ENCODE measurements around the gene KCNQ1.

KCNQ1 gene

DNA sequence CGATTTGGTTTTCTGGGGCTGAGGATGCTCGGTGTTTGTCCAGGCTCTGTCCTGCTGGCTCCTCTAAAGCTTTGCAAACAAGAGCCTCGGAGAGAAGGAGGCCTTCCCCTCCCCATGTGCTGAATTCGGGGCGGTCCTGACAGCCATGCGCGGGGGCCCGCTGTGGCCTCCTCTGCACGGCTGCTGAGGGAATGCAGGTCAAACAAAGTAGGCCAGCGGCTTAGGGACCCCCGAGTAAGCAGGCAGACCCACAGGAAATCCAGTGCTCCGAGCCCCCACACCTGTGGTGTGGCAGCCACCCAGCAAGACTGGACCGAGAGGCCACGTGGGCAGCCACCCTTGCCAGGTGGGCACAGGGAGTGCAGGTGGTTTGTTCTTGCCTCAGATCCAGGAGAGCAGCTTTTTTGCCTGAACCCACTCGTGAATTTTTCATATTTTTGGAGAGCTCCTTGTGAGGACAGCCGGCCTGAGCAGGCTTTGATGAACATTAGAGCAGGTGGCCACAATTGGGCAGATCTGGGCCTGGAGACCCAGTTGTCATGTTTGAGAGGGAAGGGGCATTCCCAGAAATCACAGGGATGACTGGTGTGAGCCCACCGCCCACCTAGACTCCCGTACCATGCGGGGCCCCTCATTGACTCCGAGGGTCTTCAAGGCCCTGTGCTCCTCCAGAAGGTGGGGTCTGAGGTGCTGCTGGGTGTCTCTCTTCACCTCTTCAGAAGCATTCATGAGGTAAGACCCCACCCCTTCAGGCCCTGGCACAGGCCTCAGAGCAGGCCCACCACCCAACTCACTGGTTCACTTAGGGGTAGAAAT lies 298.0 kb downstream of the KCNQ1 start:
- H3K4me3 ChIP-seq (ENCODE audit: low read depth, low read length): no peak overlapping the region
- TF ChIP-seq, protein P1, sequence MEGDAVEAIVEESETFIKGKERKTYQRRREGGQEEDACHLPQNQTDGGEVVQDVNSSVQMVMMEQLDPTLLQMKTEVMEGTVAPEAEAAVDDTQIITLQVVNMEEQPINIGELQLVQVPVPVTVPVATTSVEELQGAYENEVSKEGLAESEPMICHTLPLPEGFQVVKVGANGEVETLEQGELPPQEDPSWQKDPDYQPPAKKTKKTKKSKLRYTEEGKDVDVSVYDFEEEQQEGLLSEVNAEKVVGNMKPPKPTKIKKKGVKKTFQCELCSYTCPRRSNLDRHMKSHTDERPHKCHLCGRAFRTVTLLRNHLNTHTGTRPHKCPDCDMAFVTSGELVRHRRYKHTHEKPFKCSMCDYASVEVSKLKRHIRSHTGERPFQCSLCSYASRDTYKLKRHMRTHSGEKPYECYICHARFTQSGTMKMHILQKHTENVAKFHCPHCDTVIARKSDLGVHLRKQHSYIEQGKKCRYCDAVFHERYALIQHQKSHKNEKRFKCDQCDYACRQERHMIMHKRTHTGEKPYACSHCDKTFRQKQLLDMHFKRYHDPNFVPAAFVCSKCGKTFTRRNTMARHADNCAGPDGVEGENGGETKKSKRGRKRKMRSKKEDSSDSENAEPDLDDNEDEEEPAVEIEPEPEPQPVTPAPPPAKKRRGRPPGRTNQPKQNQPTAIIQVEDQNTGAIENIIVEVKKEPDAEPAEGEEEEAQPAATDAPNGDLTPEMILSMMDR (IDR thresholded peaks at IDR 0.05; ENCODE audit: insufficient read depth, low read depth, low read length, missing control alignments): no peak
- no peak for DNase-seq (ENCODE audit: low read depth)

DNA sequence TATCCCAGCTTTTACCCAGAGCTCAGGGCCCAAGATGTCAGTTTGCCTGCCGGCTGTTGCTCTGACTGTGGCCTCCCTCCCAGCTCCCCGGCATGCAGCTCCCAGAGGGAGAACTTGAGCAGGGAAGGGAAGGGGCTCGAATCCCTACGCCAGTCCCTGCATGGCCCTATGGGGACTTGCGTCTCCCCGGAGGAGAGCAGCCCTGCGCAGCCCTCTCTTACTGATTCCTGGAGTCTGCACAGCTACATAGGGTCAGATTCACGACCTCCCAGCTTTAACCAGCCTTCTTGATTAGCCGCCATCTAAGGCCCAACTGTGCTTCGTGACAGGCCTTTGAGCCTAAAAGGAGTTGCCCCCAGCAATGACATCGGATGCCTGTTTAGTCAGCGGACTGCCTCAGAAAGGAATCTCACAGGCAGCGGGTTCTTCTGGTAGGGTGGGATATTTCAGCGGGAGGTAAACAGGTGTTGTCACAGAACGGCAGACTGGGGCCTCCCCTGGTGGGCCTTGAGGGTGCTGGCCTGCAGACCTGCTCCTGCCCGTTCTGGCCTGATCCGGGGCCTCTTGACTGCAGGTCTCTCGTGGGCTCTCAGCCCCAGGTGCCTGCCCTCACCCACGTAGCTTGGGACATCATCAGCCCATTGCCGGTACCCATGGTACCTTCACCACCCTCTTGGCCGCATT lies 298.8 kb downstream of the KCNQ1 start:
- TF ChIP-seq, protein P1 (IDR thresholded peaks at IDR 0.05; ENCODE audit: insufficient read depth, low read depth, low read length, missing control alignments): no peak
- H3K4me3 ChIP-seq (ENCODE audit: low read depth, low read length): no peak overlapping the region
- no peak for DNase-seq (ENCODE audit: low read depth)

DNA sequence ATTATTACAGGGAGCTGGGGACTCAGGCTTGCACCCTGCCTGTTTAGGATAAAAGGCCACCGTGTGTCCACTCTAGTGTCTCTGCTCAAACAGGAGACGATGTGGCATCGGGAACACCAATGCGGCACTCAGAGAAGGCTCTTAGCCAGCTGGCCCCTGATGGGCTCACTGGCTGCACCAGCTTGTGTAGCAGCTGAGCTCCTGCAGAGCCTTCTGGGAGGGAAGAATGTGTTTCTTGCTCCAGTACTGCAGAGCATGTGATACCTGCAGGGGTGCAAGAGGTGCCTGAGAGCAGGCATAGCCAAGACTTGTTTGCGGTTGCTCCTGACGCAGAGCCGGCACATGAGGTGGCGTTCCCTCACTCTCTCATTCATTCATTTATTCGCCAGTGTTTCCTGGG lies 299.4 kb downstream of the KCNQ1 start:
- H3K4me3 ChIP-seq (ENCODE audit: low read depth, low read length): no peak overlapping the region
- no peak for DNase-seq (ENCODE audit: low read depth)
- TF ChIP-seq, protein P1 (IDR thresholded peaks at IDR 0.05; ENCODE audit: insufficient read depth, low read depth, low read length, missing control alignments): no peak

DNA sequence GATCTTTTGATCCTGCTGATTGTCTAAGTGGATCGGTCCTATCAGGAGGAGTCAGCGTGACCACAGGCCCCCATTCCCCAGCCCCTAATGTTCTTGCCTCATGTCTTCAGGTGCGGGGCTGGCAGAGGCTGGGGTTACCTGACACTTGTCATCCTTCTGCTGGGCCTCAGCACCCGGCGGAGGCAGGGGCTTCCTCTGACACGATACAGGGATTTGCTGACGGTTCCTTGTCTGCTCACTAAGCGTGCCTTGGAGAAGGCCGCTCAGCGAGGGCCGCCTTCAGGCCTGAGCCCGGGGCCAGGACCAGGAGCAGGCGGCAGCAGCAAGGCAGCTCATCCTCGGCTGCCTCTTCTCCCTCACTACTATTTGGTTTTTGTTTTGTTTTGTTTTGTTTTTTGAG lies 300.7 kb downstream of the KCNQ1 start:
- TF ChIP-seq, protein P1 (IDR thresholded peaks at IDR 0.05; ENCODE audit: insufficient read depth, low read depth, low read length, missing control alignments): no peak
- no peak for DNase-seq (ENCODE audit: low read depth)
- H3K4me3 ChIP-seq (ENCODE audit: low read depth, low read length): no peak overlapping the region

DNA sequence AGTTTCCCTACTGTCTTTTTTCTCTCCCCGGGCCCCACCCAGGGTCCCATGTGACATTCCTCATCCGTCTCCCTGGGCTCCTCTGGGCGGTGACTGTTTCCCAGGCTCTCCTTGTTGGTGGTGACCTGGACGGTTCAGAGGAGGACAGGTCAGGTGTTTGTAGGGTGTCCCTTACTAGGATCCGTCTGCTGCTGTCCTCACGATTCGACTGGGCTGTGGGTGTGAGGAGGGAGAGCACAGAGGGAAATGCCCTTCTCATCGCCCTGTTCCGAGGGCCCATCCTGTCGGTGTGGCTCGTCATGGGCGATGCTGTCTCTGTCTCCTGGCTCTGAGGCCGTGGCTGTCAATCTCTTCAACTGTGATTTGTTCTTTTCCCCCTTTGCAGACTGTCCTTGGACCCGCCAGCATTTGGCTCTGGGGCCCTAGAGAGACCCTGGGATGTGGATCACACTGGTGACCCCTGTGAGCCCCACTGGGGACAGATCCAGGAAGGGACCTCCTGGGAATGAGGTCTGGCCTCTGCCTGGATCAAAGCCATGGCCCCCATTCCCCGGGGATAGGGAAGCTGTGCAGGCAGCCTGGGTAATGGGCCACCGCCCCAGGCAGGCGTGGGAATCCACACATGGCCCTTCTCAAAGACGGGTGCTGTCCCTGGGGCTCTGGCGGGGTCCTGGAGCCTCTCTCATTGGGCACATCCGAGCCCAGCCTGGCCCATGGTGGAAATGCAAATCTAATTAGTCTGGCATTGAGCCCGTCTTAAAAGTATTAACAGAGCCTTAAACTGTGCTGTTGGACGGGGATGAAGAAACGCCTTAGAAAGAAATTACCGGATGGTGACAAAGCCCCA lies 301.8 kb downstream of the KCNQ1 start:
- TF ChIP-seq, protein P1 (IDR thresholded peaks at IDR 0.05; ENCODE audit: insufficient read depth, low read depth, low read length, missing control alignments): no peak
- DNase-seq (ENCODE audit: low read depth): no peak
- H3K4me3 ChIP-seq (ENCODE audit: low read depth, low read length): no peak overlapping the region

- H3K4me3 ChIP-seq (ENCODE audit: low read depth, low read length): no peak overlapping the region
- TF ChIP-seq, protein P1 (IDR thresholded peaks at IDR 0.05; ENCODE audit: insufficient read depth, low read depth, low read length, missing control alignments): no peak
- no peak for DNase-seq (ENCODE audit: low read depth)
These were observed 302.6 kb downstream of the KCNQ1 start for GRCh38 chr11:2747248-2748027.
